Psoas muscle (tissue), 8 donors: ENCODE results near the gene SLC6A19. TPM values are rescaled to one million over a fixed set of nuclear protein-coding genes. Genes with fewer than 3 reads are reported as not detected.

ENCODE experiments used
- ATAC-seq, 4 donors: fragments of 200-7000 bp; cut with Tn5 transposase; one replicate each; pipeline ENCODE4 v1.9.1; 2020; ENCODE audit warnings: moderate library complexity in 3 of 4, mild to moderate bottlenecking in 2 of 4
- DNase-seq, 2 donors: peaks; one replicate each; pipeline ENCODE4 v3.0.0-alpha.2; 2020
- H3K27ac ChIP-seq: fragments of 200-600 bp; one replicate; pipeline ENCODE4 v1.8.0; 2022
- H3K27me3 ChIP-seq, 3 donors: fragments of 200-600 bp in 1 of 3; one replicate each; pipeline versions ENCODE4 v1.6.1 to v1.8.0; 2013 to 2022; ENCODE audit warnings: low read length in 2 of 3, mild to moderate bottlenecking in 2 of 3, moderate library complexity in 1 of 3; ENCODE audit not compliant: insufficient read depth in 3 of 3
- H3K36me3 ChIP-seq, 2 donors: fragments of 200-600 bp in 1 of 2; one replicate each; pipeline versions ENCODE4 v1.6.1 to v1.8.0; 2013 to 2022; ENCODE audit warnings: low read depth in 1 of 2, mild to moderate bottlenecking in 1 of 2, moderate library complexity in 1 of 2; ENCODE audit not compliant: insufficient read depth in 1 of 2
- H3K4me1 ChIP-seq: fragments of 200-600 bp; one replicate; pipeline ENCODE4 v1.8.0; 2022
- H3K4me3 ChIP-seq: fragments of 200-600 bp; one replicate; pipeline ENCODE4 v1.8.0; 2022; ENCODE audit warnings: mild to moderate bottlenecking
- H3K9me3 ChIP-seq: fragments of 200-600 bp; one replicate; pipeline ENCODE4 v1.8.0; 2022
- WGBS, 3 donors: extraction: QIAGEN DNeasy Blood & Tissue Kit; methylation state at CpG; one replicate each; pipeline versions ENCODE4 v1.1.6 to v1.1.7; 2013; 5-methylcytosine and 5-hydroxymethylcytosine counted together
- intact Hi-C, 2 donors: fragments of 100-400 bp; cut with DNase I; formaldehyde crosslinking; loops; one replicate each; pipeline versions ENCODE4 v1.11.0 to v1.14.2; 2022
- polyA plus RNA-seq, 3 donors: library from polyadenylated mRNA; stranded (reverse); fragments of 200-250 nt; gene quantifications; one replicate each; pipeline ENCODE4 v1.2.3, GENCODE V29; 2013
- total RNA-seq, 4 donors: library from RNA; stranded (reverse); fragmentation: NEBNext Ultra II Directional in 2 of 4; extraction: Animal tissue kit (Norgen Biotek cat#: 25700) in 2 of 4; gene quantifications; one replicate each; pipeline versions ENCODE4 v1.2.1 to v1.2.4, GENCODE V29; 2021 to 2023
- TF ChIP-seq, protein P1 (sequence below): fragments of 200-600 bp; IDR thresholded peaks from one replicate; pipeline ENCODE4 v1.8.0; 2022; ENCODE audit warnings: antibody characterized with exemption
- donor health status: healthy with polysubstance abuse.
- donor health status: DM: no; HTN: no; CAD: no; lungs with moderate emphysema.
- donor health status: Bipolar disorder and iron deficiency.
- donor health status: healthy.
- donor health status: DM: yes; HTN: yes; CAD: no.
- donor health status: DM: no; HTN: no; CAD: no.
- donor health status: DM: no; HTN: no; CAD: no.
- donor health status: DM: yes; HTN: yes; CAD: no.

The SLC6A19 gene
- total and polyA plus RNA-seq, 7 donors = 0.03 to 0.08 TPM; not detected in 5

DNA sequence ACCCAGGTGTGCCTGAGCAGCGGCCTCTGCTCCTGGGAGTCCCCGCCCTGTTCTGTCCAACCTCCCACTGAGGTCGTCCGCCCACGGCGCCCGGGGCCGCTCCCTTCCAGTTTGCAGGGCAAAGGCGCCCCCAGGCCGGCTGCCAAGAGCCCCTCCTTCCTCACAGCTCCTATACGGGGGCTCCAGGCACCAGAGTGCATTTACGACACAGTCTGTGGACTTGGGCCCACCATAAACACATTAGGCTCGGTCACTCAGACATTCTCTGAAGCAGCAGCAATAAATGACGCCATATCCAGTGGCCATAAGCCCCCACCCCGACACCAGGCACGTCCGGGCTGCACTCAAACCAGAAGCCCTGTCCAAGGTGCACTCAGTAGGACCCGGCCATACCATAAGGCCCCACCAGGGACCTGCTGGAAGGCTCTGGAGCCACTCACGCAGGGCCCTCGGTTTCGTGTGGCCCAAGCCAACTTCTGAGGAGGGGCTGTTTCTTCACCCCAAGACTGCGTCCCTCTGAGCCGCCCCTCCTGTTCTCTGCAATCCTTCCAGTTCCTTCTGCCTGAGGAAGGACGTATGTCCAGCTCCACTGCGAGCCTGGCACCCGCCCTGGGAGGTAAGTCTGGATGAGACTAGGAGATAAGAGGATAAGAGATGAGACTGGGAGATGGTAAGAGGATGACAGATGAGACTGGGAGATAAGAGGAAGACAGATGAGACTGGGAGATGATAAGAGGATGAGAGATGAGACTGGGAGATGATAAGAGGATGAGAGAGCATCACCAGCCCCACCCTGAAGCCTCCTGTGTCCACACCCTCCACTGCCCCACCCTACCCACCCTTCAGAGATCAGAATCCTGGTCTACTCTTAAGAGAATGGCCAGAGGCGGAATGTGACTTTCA is 50.5 kb downstream of the SLC6A19 start:
- TF ChIP-seq, protein P1, sequence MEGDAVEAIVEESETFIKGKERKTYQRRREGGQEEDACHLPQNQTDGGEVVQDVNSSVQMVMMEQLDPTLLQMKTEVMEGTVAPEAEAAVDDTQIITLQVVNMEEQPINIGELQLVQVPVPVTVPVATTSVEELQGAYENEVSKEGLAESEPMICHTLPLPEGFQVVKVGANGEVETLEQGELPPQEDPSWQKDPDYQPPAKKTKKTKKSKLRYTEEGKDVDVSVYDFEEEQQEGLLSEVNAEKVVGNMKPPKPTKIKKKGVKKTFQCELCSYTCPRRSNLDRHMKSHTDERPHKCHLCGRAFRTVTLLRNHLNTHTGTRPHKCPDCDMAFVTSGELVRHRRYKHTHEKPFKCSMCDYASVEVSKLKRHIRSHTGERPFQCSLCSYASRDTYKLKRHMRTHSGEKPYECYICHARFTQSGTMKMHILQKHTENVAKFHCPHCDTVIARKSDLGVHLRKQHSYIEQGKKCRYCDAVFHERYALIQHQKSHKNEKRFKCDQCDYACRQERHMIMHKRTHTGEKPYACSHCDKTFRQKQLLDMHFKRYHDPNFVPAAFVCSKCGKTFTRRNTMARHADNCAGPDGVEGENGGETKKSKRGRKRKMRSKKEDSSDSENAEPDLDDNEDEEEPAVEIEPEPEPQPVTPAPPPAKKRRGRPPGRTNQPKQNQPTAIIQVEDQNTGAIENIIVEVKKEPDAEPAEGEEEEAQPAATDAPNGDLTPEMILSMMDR = no peak
- Histone ChIP-seq H3K27ac (no peak overlapping the region), H3K4me1 (no peaks in the 10 kb centered on the region), H3K27me3 (peaks cover 0 to 68% (median 9%) of the 10 kb centered on the region in 3 donors), H3K9me3 (no peaks in the 10 kb centered on the region), H3K36me3 (no peaks in the 10 kb centered on the region), H3K4me3 (no peak overlapping the region)
- DNase-seq (no peak), ATAC-seq (no peak)
- intact Hi-C loops = no loop called here
- WGBS, 3 donors = 39 to 44% (median 41%) methylated on average over 27 of the region's 27 CpGs

DNA sequence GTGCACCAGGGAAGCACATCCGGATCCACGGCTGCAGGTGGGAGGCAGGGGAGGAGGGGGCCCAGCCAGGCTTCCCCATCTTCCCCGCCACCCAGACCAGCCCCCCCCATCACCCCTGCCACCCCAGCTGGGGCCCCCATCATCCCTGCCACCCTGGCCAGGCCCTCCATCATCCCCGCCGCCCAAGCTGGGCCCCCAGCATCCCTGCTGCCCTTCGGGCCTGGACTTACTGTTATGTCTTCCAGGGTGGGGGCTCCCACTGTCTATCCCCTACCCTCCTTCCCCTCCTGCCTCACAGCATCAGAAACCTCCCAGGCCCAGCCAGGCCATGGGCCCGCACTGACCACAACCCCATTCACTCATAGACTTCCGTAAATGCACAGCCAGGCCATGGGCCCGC is 51.3 kb downstream of the SLC6A19 start:
- WGBS, 3 donors = 83 to 96% (median 94%) methylated on average over 6 to 9 of the region's 9 CpGs
- H3K27me3 ChIP-seq = peaks cover 0 to 66% (median 10%) of the 10 kb centered on the region in 3 donors
- TF ChIP-seq, protein P1 = no peak
- H3K36me3 ChIP-seq = no peaks in the 10 kb centered on the region
- no peaks in the 10 kb centered on the region for H3K9me3 ChIP-seq
- H3K4me3 ChIP-seq = no peak overlapping the region
- intact Hi-C loops = no loop called here
- DNase-seq (no peak), ATAC-seq (no peak)
- H3K27ac ChIP-seq = no peak overlapping the region
- no peaks in the 10 kb centered on the region for H3K4me1 ChIP-seq

DNA sequence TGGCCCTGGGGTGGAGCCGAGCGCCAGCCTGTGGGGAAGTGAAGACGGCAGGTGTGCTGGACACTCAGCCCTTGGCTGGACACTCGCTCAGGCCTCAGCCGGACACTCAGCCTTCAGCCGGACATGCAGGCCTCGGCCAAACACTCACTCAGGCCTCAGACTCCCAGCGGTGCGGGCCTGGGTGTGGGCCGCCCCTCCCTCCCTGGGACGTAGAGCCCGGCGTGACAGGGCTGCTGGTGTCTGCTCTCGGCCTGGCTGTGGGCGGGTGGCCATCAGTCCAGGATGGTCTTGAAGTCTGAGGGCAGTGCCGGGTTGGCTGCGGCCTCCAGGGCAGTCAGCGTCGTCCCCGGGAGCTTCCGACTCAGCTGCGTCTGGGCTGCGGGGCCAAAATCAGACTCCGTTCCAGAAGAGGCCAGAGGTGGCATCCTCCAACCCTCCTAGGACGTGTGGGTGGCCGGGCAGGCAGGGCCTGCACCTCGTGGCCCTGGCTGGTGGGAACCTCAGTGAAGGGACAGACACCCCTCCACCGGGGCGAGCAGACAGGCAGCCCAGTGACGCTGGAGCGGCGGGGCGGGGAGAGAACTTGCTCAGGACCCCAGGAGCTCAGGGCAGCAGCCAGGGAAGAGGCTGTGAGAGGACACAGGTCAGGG is 52.2 kb downstream of the SLC6A19 start:
- no peak overlapping the region for H3K27ac ChIP-seq
- H3K27me3 ChIP-seq = peaks cover 0 to 65% (median 10%) of the 10 kb centered on the region in 3 donors
- intact Hi-C loops = no loop called here
- H3K36me3 ChIP-seq = no peaks in the 10 kb centered on the region
- ATAC-seq (no peak), DNase-seq (no peak)
- no peaks in the 10 kb centered on the region for H3K9me3 ChIP-seq
- H3K4me3 ChIP-seq = no peak overlapping the region
- WGBS, 3 donors = 78 to 82% (median 82%) methylated on average over 28 to 33 of the region's 33 CpGs
- TF ChIP-seq, protein P1 = no peak
- no peaks in the 10 kb centered on the region for H3K4me1 ChIP-seq

DNA sequence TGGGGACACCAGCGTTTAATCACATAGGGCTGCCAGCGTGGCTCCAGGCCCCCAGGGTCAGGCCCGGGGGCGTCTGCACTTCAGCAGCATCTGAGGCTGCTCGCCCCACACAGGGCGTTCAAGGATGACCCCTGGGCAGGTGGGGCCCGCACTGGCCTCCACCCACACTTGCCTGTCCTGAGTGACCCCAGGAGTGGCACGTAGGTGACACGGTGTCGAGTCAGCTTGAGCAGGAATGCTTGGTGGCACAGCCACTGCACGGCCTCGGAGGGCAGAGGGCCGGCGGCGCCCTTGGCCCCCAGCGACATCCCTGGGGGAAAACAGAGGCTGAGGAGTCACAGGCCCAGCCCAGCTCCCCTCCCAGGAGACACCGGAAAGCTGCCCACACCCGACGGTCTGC is 52.8 kb downstream of the SLC6A19 start:
- 80 to 81% (median 80%) methylated on average over 16 to 19 of the region's 19 CpGs for WGBS, 3 donors
- no peak overlapping the region for H3K27ac ChIP-seq
- no peaks in the 10 kb centered on the region for H3K4me1 ChIP-seq
- H3K36me3 ChIP-seq = no peaks in the 10 kb centered on the region
- H3K9me3 ChIP-seq = no peaks in the 10 kb centered on the region
- DNase-seq (no peak), ATAC-seq (no peak)
- intact Hi-C loops = no loop called here
- peaks cover 0 to 60% (median 7%) of the 10 kb centered on the region in 3 donors for H3K27me3 ChIP-seq
- no peak overlapping the region for H3K4me3 ChIP-seq
- TF ChIP-seq, protein P1 = no peak
